ENCODE data around the gene PCSK6.

The PCSK6 gene

GRCh38 chr15:101526442-101526841, 36.9 kb upstream of the PCSK6 start:
- Histone ChIP-seq H3K4me3 (ENCODE audit: low read depth in 1 of 2, low read length in 2 of 2) (no peak overlapping the region), H3K9me3 (ENCODE audit: insufficient read depth, low read length, severe bottlenecking) (no peaks in the 10 kb centered on the region), H3K4me1 (ENCODE audit: insufficient read depth, low read length) (peaks cover 8% of the 10 kb centered on the region)

GRCh38 chr15:101526021-101526420, 36.5 kb upstream of the PCSK6 start:
- H3K36me3 ChIP-seq (ENCODE audit: insufficient read depth, low read length): no peaks in the 10 kb centered on the region
- H3K9me3 ChIP-seq (ENCODE audit: insufficient read depth, low read length, severe bottlenecking): no peaks in the 10 kb centered on the region
- DNase-seq: no peak
- no peak overlapping the region for H3K4me2 ChIP-seq (ENCODE audit: insufficient read depth, low read length)
- no peak for ATAC-seq (ENCODE audit: insufficient read depth, low read depth)
- no peaks in the 10 kb centered on the region for H4K20me1 ChIP-seq (ENCODE audit: insufficient read depth, low read length)
- peaks cover 12% of the 10 kb centered on the region for H3K4me1 ChIP-seq (ENCODE audit: insufficient read depth, low read length)
- no peaks in the 10 kb centered on the region for H3K79me2 ChIP-seq (ENCODE audit: insufficient read depth, low read length)
- TF ChIP-seq CTCF (IDR thresholded peaks at IDR 0.05; ENCODE audit: borderline replicate concordance, extremely low read depth, low read length, poor library complexity, severe bottlenecking) (no peak), EZH2 (IDR thresholded peaks at IDR 0.05; ENCODE audit: borderline replicate concordance, low read depth, low read length, severe bottlenecking) (no peak)
- no peak overlapping the region for H2AFZ ChIP-seq (ENCODE audit: low read depth, low read length)
- H3K27me3 ChIP-seq (ENCODE audit: insufficient read depth, low read length, poor library complexity): no peaks in the 10 kb centered on the region
- no peak overlapping the region for H3K27ac ChIP-seq (ENCODE audit: low read length)
- no peak overlapping the region for H3K4me3 ChIP-seq (ENCODE audit: low read depth in 1 of 2, low read length in 2 of 2)
- no peak overlapping the region for H3K9ac ChIP-seq (ENCODE audit: low read depth, low read length)

More at GRCh38 chr15:101526442-101526841, 36.9 kb upstream of the PCSK6 start:
- H3K79me2 ChIP-seq (ENCODE audit: insufficient read depth, low read length): no peaks in the 10 kb centered on the region
- no peaks in the 10 kb centered on the region for H3K27me3 ChIP-seq (ENCODE audit: insufficient read depth, low read length, poor library complexity)
- no peak overlapping the region for H2AFZ ChIP-seq (ENCODE audit: low read depth, low read length)
- no peak for ATAC-seq (ENCODE audit: insufficient read depth, low read depth)
- TF ChIP-seq CTCF (IDR thresholded peaks at IDR 0.05; ENCODE audit: borderline replicate concordance, extremely low read depth, low read length, poor library complexity, severe bottlenecking): no peak
- TF ChIP-seq EZH2 (IDR thresholded peaks at IDR 0.05; ENCODE audit: borderline replicate concordance, low read depth, low read length, severe bottlenecking): no peak
- H3K4me2 ChIP-seq (ENCODE audit: insufficient read depth, low read length): no peak overlapping the region
- no peak for DNase-seq
- no peak overlapping the region for H3K9ac ChIP-seq (ENCODE audit: low read depth, low read length)
- H4K20me1 ChIP-seq (ENCODE audit: insufficient read depth, low read length): no peaks in the 10 kb centered on the region
- H3K36me3 ChIP-seq (ENCODE audit: insufficient read depth, low read length): no peaks in the 10 kb centered on the region
- H3K27ac ChIP-seq (ENCODE audit: low read length): no peak overlapping the region

GRCh38 chr15:101525087-101525669, 35.7 kb upstream of the PCSK6 start:
- no peaks in the 10 kb centered on the region for H4K20me1 ChIP-seq (ENCODE audit: insufficient read depth, low read length)
- DNase-seq (no peak), ATAC-seq (ENCODE audit: insufficient read depth, low read depth) (no peak)
- H3K27ac ChIP-seq (ENCODE audit: low read length): no peak overlapping the region
- no peaks in the 10 kb centered on the region for H3K79me2 ChIP-seq (ENCODE audit: insufficient read depth, low read length)
- no peak overlapping the region for H3K9ac ChIP-seq (ENCODE audit: low read depth, low read length)
- no peak overlapping the region for H3K4me3 ChIP-seq (ENCODE audit: low read depth in 1 of 2, low read length in 2 of 2)
- peaks cover 19% of the 10 kb centered on the region for H3K4me1 ChIP-seq (ENCODE audit: insufficient read depth, low read length)
- H3K9me3 ChIP-seq (ENCODE audit: insufficient read depth, low read length, severe bottlenecking): no peaks in the 10 kb centered on the region
- TF ChIP-seq CTCF (IDR thresholded peaks at IDR 0.05; ENCODE audit: borderline replicate concordance, extremely low read depth, low read length, poor library complexity, severe bottlenecking): no peak
- TF ChIP-seq EZH2 (IDR thresholded peaks at IDR 0.05; ENCODE audit: borderline replicate concordance, low read depth, low read length, severe bottlenecking): no peak
- H3K27me3 ChIP-seq (ENCODE audit: insufficient read depth, low read length, poor library complexity): no peaks in the 10 kb centered on the region
- no peak overlapping the region for H3K4me2 ChIP-seq (ENCODE audit: insufficient read depth, low read length)
- H3K36me3 ChIP-seq (ENCODE audit: insufficient read depth, low read length): no peaks in the 10 kb centered on the region
- H2AFZ ChIP-seq (ENCODE audit: low read depth, low read length): no peak overlapping the region
